NCI-H2196 treated with DMSO at 0.1 percent for 48 hours (cell line): Measurements from ENCODE around the gene TMEM69.
A peak's percentile ranks its signal among the peaks of the same experiment; 100 is the strongest.
"Not testable (repeated sequence)": the region's sequence is repeated elsewhere in the genome, so short reads cannot be mapped to it uniquely, and the experiment has no call there.

ENCODE experiments used
- DNase-seq: peaks from one replicate; lab custom pipeline; 2025; ENCODE audit not compliant: unreplicated experiment; lab: John Stamatoyannopoulos, UW

Gene TMEM69

DNA sequence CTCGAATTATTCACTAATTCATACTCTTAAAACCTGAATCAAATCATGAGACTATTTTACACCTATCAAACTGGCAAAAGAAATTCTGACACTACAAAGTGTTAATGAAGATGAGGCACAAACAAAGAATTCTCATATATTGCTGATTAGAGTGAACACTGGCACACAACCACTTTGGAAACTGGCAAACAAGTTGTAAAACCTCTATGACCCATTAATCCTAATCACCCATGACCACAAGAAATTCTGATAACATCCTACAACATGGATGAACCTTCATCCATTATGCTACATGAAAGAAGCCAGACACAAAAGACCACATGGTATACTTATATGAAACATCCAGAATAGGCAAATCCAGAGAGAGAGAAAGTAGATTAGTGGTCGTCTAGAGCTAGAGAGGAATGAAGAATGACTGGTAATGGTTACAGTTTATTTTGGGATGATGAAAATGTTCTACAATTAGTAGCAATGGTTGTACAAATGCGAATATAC lies 10.2 kb upstream of the TMEM69 start:
- DNase-seq: no peak

DNA sequence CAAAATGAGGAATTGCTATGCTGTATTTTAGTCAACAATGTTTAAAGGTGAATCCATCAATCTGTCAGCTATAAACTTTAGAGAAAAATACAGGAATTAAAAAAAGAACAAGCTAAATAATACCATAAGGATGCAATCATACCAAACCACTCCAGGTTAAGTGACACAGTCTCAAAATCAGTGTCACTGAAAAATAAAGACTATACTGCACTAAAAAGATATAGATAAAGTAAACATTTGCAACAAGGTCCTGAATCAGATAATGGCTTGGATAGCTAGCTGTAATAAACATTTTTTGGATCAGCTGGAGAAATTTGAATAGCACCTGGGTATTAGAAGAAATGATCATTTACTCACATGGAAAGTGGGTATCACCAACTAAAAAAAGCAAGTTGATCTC lies 9.5 kb upstream of the TMEM69 start:
- DNase-seq: no peak

DNA sequence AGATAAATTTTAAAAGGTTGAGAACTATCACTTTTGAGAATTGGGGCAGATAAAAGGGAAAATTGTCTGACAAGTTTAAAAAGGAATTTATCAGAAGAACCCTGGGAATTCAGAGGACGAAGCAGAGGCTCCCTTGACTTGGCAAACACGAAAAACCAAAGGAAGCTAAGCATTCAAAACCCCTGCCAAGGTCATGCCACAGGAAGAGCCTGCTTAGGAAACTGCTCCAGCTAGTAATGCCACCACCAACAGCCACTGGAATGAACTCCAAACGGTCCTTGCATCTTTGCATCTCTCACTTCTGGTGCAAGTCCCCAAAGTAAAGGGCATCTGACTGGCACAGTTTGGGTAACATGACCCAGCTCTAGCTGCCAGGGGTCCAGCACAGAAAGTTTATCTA lies 8.9 kb upstream of the TMEM69 start:
- DNase-seq: no peak

DNA sequence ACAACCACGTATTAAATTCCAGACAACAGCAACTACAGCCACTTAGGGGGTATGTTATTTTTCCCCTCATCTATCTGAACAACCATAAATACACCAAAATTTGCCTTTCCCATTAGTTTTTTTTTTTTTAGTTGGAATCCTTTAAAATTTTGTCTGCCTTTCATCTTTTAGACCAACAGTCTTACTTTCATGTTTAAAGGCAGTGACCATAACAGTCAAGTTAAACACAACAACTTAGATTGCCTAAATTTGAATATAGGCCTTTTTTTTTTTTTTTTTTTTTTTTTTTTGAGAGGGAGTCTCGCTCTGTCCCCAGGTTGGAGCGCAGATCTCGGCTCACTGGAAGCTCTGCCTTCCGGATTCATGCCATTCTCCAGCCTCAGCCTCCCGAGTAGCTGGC lies 5.0 kb upstream of the TMEM69 start:
- DNase-seq: no peak

DNA sequence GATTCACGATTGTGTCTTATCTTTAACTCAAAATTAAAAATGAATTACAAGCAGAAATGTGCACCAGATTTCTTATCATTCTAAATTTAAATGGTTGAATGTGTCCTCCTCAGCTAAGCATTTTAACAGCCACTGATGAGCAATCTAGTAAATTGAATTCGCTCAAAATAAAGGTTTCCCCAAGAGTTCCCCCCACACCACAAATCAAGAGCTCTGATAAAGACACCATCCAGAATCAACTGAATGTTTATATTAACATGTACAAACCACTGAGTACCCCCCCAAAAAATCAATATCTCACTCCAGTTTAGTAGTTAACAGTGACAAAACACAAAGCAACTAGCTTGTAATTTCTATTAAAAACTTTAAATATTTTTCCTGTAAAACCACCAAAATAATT lies 3.6 kb upstream of the TMEM69 start:
- no peak for DNase-seq

DNA sequence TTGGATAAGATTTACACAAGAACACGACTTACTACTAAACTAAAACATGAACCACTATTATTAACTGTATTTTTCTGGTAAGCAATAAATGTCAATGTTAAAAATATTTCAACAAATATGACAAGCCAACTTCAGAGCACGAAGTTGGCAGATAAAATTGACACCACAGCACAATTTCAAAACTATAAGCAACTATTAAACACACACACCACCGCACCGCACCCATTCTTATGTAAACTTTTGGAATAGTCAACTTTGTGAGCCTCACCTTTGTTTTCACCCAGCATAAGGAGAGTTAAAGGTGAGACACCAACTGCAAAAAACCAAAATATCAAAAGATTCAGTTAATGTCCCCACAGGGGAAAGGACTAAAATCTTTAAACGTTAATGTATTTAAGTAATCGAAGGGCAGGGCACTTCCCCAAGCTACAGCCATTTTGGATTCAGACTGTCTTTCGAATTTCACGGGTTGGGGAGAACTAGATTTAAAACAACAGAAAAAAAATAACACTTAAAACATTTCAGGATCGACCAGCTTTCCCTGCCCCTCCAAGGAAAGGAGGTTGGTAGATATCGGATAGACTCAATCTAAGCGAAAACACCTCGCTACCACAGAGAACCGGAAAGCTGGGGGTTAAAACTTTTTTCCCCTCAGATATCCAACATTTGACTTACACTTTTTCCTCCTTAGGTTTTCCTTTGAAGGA lies 2.5 kb upstream of the TMEM69 start:
- DNase-seq: no peak

DNA sequence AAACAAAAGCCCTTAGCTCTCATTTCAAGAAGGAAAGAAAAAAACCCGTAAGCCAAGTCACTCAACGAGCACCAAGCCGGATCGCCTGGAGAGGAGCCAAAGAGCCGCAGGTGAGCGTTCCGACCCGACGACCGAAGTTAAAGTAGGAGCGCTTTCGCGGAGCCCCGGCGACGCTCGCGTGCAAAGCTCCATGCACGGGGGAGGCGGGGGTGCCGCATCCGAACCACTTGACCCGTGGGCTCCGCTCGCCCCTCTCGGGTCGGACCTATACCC lies 2.0 kb upstream of the TMEM69 start:
- DNase-seq: no peak

DNA sequence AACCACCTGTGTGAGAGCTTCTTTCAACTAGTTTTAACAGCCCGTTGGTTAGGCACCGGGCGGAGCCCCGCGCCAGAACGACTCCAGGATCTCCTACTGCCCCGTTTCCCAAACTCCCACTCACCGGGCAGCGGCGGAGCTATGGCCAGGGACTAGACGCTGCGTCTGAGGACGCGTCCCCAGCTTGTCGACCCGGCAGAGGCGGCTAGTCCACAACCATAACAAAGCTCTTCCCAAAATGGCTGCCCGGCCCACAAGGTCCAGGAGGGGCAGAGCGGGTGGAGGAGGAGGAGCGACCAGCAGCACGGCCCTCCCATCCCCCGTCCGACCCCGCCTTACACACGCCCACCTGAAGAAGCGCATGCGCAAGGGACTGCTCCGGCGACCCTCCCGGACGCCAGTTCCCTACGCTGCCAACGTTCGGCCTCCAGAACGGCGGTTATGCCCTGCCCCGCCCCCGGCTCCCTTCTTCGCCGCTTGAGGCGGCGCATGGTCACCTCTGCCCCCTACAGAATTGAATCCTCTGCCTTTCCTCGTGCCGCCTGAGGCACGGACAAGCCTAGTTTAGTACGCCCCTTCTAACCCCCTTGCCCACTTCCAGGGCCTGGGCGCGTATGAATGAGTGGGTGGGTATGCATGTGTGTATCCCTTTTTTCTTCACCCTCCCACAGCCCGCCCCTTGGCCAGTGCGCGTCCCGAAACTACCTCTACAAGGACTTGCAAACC lies 1.5 kb upstream of the TMEM69 start, which contains the start of gene GPBP1L1:
Gene GPBP1L1 (minus strand): TSS at position 246 of the 726 bp plus-strand sequence. CDS start 27,446 bp downstream, outside the sequence.
- DNase-seq: peak; percentile 98

DNA sequence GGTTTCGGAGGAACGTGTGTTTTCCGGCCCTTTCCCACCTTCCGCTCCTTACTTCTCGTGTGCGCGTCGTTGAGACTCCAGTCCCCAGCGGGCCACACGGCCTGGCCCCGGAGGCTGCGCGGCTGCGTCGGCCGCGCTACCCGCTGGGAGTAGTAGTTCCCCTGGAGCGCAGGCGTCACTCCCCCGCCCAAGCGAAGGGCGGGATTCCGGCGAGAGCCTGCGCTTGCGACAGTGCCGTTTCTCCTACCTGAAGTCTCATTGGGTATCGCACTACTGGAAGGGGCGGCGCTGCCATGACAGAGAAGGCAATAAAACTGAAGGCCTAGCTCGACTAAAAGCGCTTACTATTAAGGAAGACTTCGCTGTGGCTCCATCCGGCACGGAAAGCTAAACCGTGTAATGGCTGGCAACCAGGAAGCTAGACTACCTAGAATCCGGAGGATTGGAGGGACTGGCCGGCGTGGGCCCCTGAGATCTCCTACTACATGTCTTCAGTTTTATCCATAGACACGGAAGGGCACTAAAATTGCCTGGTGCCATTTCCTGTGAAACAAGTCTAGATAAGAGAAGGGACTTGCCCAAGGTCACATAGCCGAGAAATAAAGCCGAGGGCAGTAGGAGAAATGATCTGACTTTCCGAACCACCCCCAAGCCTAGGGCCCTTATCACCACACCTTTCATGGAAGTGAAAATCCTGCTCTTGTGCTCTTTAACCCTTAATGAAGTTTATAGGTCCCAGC lies 797 bp upstream of the TMEM69 start:
- DNase-seq: peak; percentile 97

DNA sequence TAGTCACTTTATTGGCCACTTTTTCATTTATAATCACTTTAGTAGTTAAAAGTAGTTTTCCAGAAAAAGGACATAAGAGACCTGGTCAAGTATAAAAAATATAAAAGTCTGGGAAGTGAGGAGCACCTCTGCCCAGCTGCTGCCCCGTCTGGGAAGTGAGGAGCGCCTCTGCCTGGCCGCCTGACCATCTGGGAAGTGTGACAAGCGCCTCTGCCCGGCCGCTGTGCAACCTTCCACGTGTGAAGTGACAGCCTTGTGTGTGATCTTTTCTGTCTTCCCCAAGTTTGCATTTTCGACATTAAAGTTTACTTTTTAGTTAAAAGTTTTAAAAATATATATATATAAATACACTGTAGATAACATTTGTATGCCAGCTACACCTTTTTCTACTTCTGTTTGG lies 5.8 kb downstream of the TMEM69 start:
- not testable (repeated sequence) for DNase-seq

DNA sequence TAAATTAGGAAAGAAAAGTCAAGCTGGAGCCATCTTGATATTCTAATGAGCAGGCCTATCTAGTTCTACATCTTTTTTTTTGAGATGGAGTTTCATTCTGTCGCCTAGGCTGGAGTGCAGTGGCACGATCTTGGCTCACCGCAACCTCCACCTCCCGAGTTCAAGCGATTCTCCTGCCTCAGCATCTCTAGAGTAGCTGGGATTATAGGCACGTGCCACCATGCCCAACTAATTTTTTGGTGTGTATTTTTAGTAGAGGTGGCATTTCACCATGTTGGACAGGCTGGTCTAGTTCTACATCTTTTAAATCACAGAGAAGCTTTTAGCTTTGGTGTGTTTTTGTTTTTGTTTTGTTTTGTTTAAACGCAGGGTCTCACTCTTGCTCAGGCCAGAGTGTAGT lies 6.8 kb downstream of the TMEM69 start:
- no peak for DNase-seq

GRCh38 chr1:45704637-45705036 lies 16.7 kb downstream of the TMEM69 start:
- no peak for DNase-seq

- DNase-seq: no peak
Observed at GRCh38 chr1:45713711-45714110, 25.7 kb downstream of the TMEM69 start.

DNA sequence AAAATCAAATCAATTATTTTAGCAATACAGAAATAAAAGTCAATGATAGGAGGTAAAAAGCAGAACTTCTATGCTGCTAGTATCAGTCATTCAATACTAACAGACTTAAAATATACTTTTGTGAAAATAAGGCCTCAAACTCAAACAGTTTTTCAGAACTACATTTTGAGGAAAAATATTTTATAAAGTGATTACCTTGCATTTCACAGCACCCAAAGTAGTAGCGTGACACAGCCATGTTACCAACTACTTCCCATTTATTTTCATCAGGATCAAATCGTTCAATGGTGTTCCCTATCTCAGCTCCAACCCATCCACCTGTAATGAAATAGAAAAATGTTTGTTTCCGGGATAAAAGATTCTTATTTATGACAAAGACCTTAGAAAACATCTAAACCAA lies 28.7 kb downstream of the TMEM69 start:
- no peak for DNase-seq

GRCh38 chr1:45717386-45717785 lies 29.4 kb downstream of the TMEM69 start:
- DNase-seq: not testable (repeated sequence)

GRCh38 chr1:45718289-45718688 lies 30.3 kb downstream of the TMEM69 start:
- no peak for DNase-seq

- no peak for DNase-seq
Observed at GRCh38 chr1:45721207-45721606, 33.2 kb downstream of the TMEM69 start.

GRCh38 chr1:45722809-45723208 lies 34.8 kb downstream of the TMEM69 start:
- DNase-seq: no peak

DNA sequence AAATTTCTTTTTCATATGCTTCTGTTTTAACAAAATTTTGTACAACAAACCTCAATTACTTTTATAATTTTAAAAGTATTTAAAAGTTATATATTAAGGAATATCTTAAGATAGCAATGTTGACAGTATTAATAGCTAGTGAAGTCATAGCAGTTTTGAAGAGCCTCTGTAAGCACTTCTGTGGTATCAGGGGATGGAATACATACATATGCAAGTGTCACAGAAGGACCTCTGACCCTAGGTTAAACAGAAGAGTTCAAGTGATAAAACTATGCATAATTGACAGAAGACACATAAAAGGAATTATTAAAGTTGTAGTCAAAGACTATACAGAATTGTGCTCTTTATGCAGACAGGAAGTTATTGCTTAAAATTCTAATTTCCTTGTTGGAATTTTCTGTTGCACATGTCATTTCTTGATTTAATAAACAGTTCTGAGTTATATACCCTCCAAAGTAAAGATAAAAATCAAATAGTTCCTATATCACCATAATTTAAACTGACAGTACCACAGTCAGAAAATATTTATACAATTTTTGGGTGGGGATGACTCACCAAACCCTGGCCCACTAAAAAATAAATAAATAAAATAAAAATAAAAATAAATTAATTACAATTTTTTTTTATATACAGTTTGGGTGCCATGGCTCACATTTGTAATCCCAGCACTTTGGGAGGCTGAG lies 35.4 kb downstream of the TMEM69 start:
- DNase-seq: no peak

- DNase-seq: not testable (repeated sequence)
Observed at GRCh38 chr1:45726007-45726406, 38.0 kb downstream of the TMEM69 start.

DNA sequence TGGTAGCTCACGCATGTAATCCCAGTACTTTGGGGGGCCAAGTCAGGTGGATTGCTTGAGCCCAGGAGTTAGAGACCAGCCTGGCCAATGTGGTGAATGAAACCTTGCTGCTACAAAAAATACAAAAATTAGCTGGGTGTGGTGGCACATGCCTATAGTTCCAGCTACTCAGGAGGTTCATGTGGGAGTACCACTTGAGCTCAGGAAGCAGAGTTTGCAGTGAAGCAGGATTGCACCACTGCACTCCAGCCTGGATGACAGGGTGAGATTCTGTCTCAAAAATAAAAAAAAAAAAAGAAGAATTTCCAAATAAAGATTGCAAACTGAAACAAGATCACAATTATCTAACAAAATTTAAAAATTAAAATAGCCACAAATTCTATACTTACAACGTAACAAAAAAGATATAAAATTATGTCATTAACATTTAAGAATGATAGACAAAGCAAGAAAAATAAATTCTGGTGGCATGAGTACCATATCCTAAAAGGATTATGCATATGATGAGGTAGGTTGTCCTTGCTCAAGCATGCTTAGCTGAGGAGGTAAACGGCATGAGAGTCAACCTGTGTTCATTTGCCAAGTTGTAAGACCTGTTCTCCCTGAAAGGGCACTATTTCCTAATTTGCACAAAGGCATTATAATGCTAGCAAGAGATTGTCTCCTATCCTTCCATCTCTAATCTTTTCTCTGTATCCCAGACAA lies 42.2 kb downstream of the TMEM69 start:
- DNase-seq: no peak
